WTC11 (cell line): ENCODE measurements around the gene ABR.

Experiments
- ATF2 ChIP-seq: sonication (generic); formaldehyde crosslinking; IDR thresholded peaks from 2 replicates; pipeline ENCODE4 v1.8.1; 2022; ENCODE audit warnings: low read depth, missing genetic modification reagents, borderline replicate concordance
- CTCF ChIP-seq: fragments of 200-600 bp; IDR thresholded peaks from 2 replicates; pipeline ENCODE4 v1.8.0; 2022; ENCODE audit warnings: antibody characterized with exemption
- EMX1 ChIP-seq: fragments of 250-450 bp; sonication (Bioruptor Pico); IDR thresholded peaks from 2 replicates; pipeline ENCODE4 v1.8.0; 2021; ENCODE audit warnings: mild to moderate bottlenecking
- HMGXB4 ChIP-seq: sonication (generic); formaldehyde crosslinking; IDR thresholded peaks from 2 replicates; pipeline ENCODE4 v1.8.1; 2023; ENCODE audit warnings: mild to moderate bottlenecking, moderate library complexity, missing genetic modification reagents
- IRF1 ChIP-seq: sonication (generic); formaldehyde crosslinking; IDR thresholded peaks from 2 replicates; pipeline ENCODE4 v1.8.0; 2023; ENCODE audit warnings: missing genetic modification reagents
- MAX ChIP-seq: sonication (generic); formaldehyde crosslinking; IDR thresholded peaks from 2 replicates; pipeline ENCODE4 v1.8.0; 2022; ENCODE audit warnings: mild to moderate bottlenecking, missing genetic modification reagents
- RELA ChIP-seq: sonication (generic); formaldehyde crosslinking; IDR thresholded peaks from 2 replicates; pipeline ENCODE4 v1.8.1; 2022; ENCODE audit warnings: missing genetic modification reagents, mild to moderate bottlenecking, borderline replicate concordance
- SMAD4 ChIP-seq: sonication (generic); formaldehyde crosslinking; IDR thresholded peaks from 2 replicates; pipeline ENCODE4 v1.8.0; 2022; ENCODE audit warnings: mild to moderate bottlenecking, missing genetic modification reagents
- SP1 ChIP-seq: sonication (generic); formaldehyde crosslinking; conservative IDR thresholded peaks from 2 replicates; pipeline ENCODE4 v1.8.1; 2022; ENCODE audit warnings: missing genetic modification reagents
- USF1 ChIP-seq: sonication (generic); formaldehyde crosslinking; IDR thresholded peaks from 2 replicates; pipeline ENCODE4 v1.8.0; 2022; ENCODE audit warnings: mild to moderate bottlenecking, missing genetic modification reagents
- USF2 ChIP-seq: sonication (generic); formaldehyde crosslinking; IDR thresholded peaks from 2 replicates; pipeline ENCODE4 v1.8.1; 2023; ENCODE audit warnings: mild to moderate bottlenecking, missing genetic modification reagents, moderate library complexity
- ZSCAN18 ChIP-seq: fragments of 250-450 bp; sonication (Bioruptor Pico); IDR thresholded peaks from 2 replicates; pipeline ENCODE4 v2.1.2; 2022; ENCODE audit warnings: mild to moderate bottlenecking, moderate library complexity

GRCh38 chr17:998111-998510, 181.7 kb downstream of the ABR start:
- TF ChIP-seq ZSCAN18 (CRISPR knock-in tag) (no peak), CTCF (no peak), SMAD4 (no peak), EMX1 (CRISPR knock-in tag) (no peak), SP1 (CRISPR knock-in tag) (no peak), USF1 (CRISPR knock-in tag) (no peak), RELA (CRISPR knock-in tag) (no peak), USF2 (CRISPR knock-in tag) (no peak), HMGXB4 (CRISPR knock-in tag) (no peak), IRF1 (CRISPR knock-in tag) (no peak), ATF2 (CRISPR knock-in tag) (no peak), MAX (CRISPR knock-in tag) (no peak)
